AG20443 (cell line): ENCODE measurements around the gene B4GALNT3.

Source experiments
- DNase-seq: peaks from one replicate; pipeline ENCODE4 v3.0.0; 2012; ENCODE audit warnings: low spot score, mixed read lengths

B4GALNT3 gene

GRCh38 chr12:593396-594270 is 133.9 kb downstream of the B4GALNT3 start:
- DNase-seq: no peak

- no peak for DNase-seq
Observed at GRCh38 chr12:597926-598568, 138.3 kb downstream of the B4GALNT3 start.

- no peak for DNase-seq
Observed at GRCh38 chr12:599756-600155, 140.0 kb downstream of the B4GALNT3 start.

GRCh38 chr12:601976-602699 is 142.4 kb downstream of the B4GALNT3 start:
- no peak for DNase-seq

GRCh38 chr12:602700-603068 is 142.9 kb downstream of the B4GALNT3 start:
- no peak for DNase-seq

- DNase-seq: no peak
Observed at GRCh38 chr12:604956-605355, 145.2 kb downstream of the B4GALNT3 start.

- no peak for DNase-seq
Observed at GRCh38 chr12:607541-608001, 147.8 kb downstream of the B4GALNT3 start.

- no peak for DNase-seq
Observed at GRCh38 chr12:608413-608812, 148.7 kb downstream of the B4GALNT3 start.

GRCh38 chr12:608921-609320 is 149.2 kb downstream of the B4GALNT3 start:
- no peak for DNase-seq

GRCh38 chr12:611721-612120 is 152.0 kb downstream of the B4GALNT3 start:
- no peak for DNase-seq

GRCh38 chr12:612293-612692 is 152.6 kb downstream of the B4GALNT3 start:
- DNase-seq: no peak

GRCh38 chr12:612886-613285 is 153.1 kb downstream of the B4GALNT3 start:
- no peak for DNase-seq
